Endothelial cell of umbilical vein (primary cell): ENCODE measurements around the gene CNPY3.

Experiments
- CTCF ChIP-seq, 2 donors: IDR thresholded peaks; 1 replicate in 1 of 2; 2 replicates in 1 of 2; pipeline ENCODE4 v1.5.1; 2011; ENCODE audit warnings: low read length in 2 of 2, mild to moderate bottlenecking in 2 of 2, moderate library complexity in 2 of 2, control low read depth in 1 of 2, inconsistent platforms in 1 of 2, low read depth in 1 of 2; ENCODE audit not compliant: insufficient read depth in 1 of 2; ENCODE audit errors: extremely low read depth in 1 of 2
- EZH2 ChIP-seq: IDR thresholded peaks from 2 replicates; pipeline ENCODE4 v1.6.1; 2012; ENCODE audit warnings: borderline replicate concordance, low read depth, mild to moderate bottlenecking, moderate library complexity, low read length, inconsistent platforms; ENCODE audit not compliant: severe bottlenecking
- GATA2 ChIP-seq: IDR thresholded peaks from 2 replicates; pipeline ENCODE4 v1.7.0; 2011; ENCODE audit warnings: low read depth, mild to moderate bottlenecking, moderate library complexity, mixed read lengths, low read length; ENCODE audit not compliant: insufficient read length, insufficient read depth
- POLR2A ChIP-seq: IDR thresholded peaks from 2 replicates; pipeline ENCODE4 v1.6.1; 2012; ENCODE audit warnings: low read depth, mild to moderate bottlenecking, control low read depth, low read length
- POLR2AphosphoS5 ChIP-seq: IDR thresholded peaks from 2 replicates; pipeline ENCODE4 v1.6.1; 2012; ENCODE audit warnings: low read depth, mild to moderate bottlenecking, control low read depth, low read length, moderate library complexity; ENCODE audit not compliant: insufficient read depth

- TF ChIP-seq EZH2 (no peak), POLR2AphosphoS5 (no peak), CTCF (IDR thresholded peaks at IDR 0.05; ENCODE audit: extremely low read depth in 1 of 2, insufficient read depth in 1 of 2, low read depth in 1 of 2, low read length in 2 of 2) (no peak), POLR2A (no peak), GATA2 (no peak)
These were observed 49.2 kb downstream of the CNPY3 start for GRCh38 chr6:42978487-42978838.
